ENCODE data around the gene LRBA.
"Not testable (repeated sequence)": the region's sequence is repeated elsewhere in the genome, so short reads cannot be mapped to it uniquely, and the experiment has no call there.

Gene LRBA

DNA sequence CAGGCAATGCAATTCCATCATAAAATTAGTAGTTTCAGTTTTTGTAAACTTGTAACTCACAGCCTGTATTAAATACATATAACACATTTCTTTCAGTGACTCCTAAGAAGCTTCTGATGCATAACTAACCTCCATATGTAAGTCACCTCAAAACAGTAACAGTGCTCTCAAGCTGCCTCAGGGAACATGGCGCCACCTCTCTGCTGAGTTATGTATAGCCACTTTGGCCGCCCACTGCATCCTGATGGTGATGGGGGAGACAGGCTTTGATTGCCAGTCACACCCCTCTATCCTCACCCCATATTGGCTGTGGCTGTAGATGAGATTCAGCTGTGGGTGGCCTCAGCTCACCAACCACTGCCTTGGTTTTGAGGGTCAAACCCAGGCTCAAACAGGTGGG, 54.3 kb downstream of the LRBA start:
- Histone ChIP-seq H3K9me3 (ENCODE audit: control insufficient read depth, insufficient read depth, low read length) (peaks cover 26% of the 10 kb centered on the region; the same call in 1 of the 2 replicates), H3F3A (ENCODE audit: control insufficient read depth, insufficient read depth) (0 out of 2 replicates have a peak, but pooled peaks cover 3% of the 10 kb centered on the region), H3K4me2 (ENCODE audit: low read length) (no peak overlapping the region), H3K4me1 (ENCODE audit: control insufficient read depth, low read length) (peaks cover 3% of the 10 kb centered on the region; the same call in 1 of the 2 replicates), H3K4me3 (ENCODE audit: low read length) (no peak overlapping the region), H3K9me2 (replicated peaks; ENCODE audit: control insufficient read depth, low read length) (no peaks in the 10 kb centered on the region), H3K27ac (ENCODE audit: low read depth, low read length) (no peak overlapping the region), H3K27me3 (ENCODE audit: control insufficient read depth, low read length) (no peaks in the 10 kb centered on the region), H3K36me3 (ENCODE audit: control insufficient read depth, low read length) (peaks cover 26% of the 10 kb centered on the region), H3K79me2 (ENCODE audit: control insufficient read depth, low read length) (peaks cover 56% of the 10 kb centered on the region), H4K20me1 (ENCODE audit: control insufficient read depth, insufficient read depth, low read depth, low read length) (no peaks in the 10 kb centered on the region)
- TF ChIP-seq, protein P1, sequence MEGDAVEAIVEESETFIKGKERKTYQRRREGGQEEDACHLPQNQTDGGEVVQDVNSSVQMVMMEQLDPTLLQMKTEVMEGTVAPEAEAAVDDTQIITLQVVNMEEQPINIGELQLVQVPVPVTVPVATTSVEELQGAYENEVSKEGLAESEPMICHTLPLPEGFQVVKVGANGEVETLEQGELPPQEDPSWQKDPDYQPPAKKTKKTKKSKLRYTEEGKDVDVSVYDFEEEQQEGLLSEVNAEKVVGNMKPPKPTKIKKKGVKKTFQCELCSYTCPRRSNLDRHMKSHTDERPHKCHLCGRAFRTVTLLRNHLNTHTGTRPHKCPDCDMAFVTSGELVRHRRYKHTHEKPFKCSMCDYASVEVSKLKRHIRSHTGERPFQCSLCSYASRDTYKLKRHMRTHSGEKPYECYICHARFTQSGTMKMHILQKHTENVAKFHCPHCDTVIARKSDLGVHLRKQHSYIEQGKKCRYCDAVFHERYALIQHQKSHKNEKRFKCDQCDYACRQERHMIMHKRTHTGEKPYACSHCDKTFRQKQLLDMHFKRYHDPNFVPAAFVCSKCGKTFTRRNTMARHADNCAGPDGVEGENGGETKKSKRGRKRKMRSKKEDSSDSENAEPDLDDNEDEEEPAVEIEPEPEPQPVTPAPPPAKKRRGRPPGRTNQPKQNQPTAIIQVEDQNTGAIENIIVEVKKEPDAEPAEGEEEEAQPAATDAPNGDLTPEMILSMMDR (IDR thresholded peaks at IDR 0.05; ENCODE audit: low read depth, low read length, poor library complexity, severe bottlenecking): peak; percentile 78
- TF ChIP-seq EZH2phosphoT487 (IDR thresholded peaks at IDR 0.05; ENCODE audit: borderline replicate concordance, low read length): no peak

DNA sequence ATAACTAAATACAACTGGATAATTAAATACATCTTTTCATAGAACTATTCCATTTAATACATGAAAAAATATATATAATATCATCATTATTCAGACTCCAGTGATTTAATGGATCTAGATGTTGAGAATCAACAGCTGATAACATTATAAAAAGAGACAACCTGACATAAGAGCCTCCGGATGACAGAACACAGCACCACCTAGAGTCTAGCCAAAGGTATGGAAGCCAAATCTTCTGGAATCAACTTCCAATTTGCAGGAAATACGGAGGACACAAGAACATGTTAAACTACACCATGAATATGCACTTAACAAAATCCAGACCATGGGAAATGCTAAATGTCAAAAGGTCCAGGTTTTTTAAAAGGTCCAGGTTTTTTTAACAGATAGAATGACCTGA, 55.0 kb downstream of the LRBA start:
- Histone ChIP-seq H3K9me3 (ENCODE audit: control insufficient read depth, insufficient read depth, low read length) (peaks cover 26% of the 10 kb centered on the region; the same call in 1 of the 2 replicates), H3K27me3 (ENCODE audit: control insufficient read depth, low read length) (no peaks in the 10 kb centered on the region), H3K4me1 (ENCODE audit: control insufficient read depth, low read length) (peaks cover 3% of the 10 kb centered on the region; the same call in 1 of the 2 replicates), H3K79me2 (ENCODE audit: control insufficient read depth, low read length) (peaks cover 56% of the 10 kb centered on the region), H3K36me3 (ENCODE audit: control insufficient read depth, low read length) (peaks cover 26% of the 10 kb centered on the region), H3K27ac (ENCODE audit: low read depth, low read length) (no peak overlapping the region), H4K20me1 (ENCODE audit: control insufficient read depth, insufficient read depth, low read depth, low read length) (no peaks in the 10 kb centered on the region), H3K4me3 (ENCODE audit: low read length) (no peak overlapping the region), H3K9me2 (replicated peaks; ENCODE audit: control insufficient read depth, low read length) (no peaks in the 10 kb centered on the region), H3K4me2 (ENCODE audit: low read length) (no peak overlapping the region), H3F3A (ENCODE audit: control insufficient read depth, insufficient read depth) (0 out of 2 replicates have a peak, but pooled peaks cover 3% of the 10 kb centered on the region)
- TF ChIP-seq EZH2phosphoT487 (IDR thresholded peaks at IDR 0.05; ENCODE audit: borderline replicate concordance, low read length): no peak
- TF ChIP-seq, protein P1 (IDR thresholded peaks at IDR 0.05; ENCODE audit: low read depth, low read length, poor library complexity, severe bottlenecking): no peak

DNA sequence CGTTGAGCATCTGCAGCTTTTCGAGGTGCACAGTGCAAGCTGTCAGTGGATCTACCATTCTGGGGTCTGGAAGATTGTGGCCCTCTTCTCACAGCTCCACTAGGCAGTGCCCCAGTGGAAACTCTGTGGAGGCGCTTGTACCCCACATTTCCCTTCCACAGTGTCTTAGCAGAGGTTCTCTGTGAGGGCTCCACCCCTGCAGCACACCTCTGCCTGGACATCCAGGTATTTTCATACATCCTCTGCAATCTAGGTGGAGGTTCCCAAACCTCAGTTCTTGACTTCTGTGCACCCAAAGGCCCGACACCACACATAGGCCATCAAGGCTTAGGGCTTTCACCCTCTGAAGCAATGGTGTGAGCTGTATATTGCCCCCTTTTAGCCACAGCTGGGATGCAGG, 57.1 kb downstream of the LRBA start:
- peaks cover 60% of the 10 kb centered on the region for H3K79me2 ChIP-seq (ENCODE audit: control insufficient read depth, low read length)
- H3K4me2 ChIP-seq (ENCODE audit: low read length): not testable (repeated sequence)

DNA sequence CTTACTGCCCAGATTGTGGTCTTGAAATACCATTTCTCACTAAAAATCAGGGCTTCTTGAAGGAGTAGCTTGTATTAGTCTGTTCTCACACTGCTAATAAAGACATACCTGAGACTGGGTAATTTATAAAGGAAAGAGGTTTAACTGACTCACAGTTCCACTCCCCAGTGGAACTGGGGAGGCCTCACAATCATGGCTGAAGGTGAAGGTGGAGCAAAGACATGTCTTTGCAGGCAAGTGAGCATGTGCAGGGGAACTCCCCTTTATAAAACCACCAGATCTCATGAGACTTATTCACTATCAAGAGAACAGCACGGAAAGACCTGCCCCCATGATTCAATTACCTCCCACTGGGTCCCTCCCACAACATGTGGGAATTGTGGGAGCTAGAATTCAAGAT, 58.0 kb downstream of the LRBA start:
- not testable (repeated sequence) for H3K27ac ChIP-seq (ENCODE audit: low read depth, low read length); H4K20me1 ChIP-seq (ENCODE audit: control insufficient read depth, insufficient read depth, low read depth, low read length); H3K4me1 ChIP-seq (ENCODE audit: control insufficient read depth, low read length); H3K4me2 ChIP-seq (ENCODE audit: low read length); H3K9me2 ChIP-seq (replicated peaks; ENCODE audit: control insufficient read depth, low read length); H3F3A ChIP-seq (ENCODE audit: control insufficient read depth, insufficient read depth); H3K4me3 ChIP-seq (ENCODE audit: low read length); H3K27me3 ChIP-seq (ENCODE audit: control insufficient read depth, low read length)
- Histone ChIP-seq H3K79me2 (ENCODE audit: control insufficient read depth, low read length) (peaks cover 65% of the 10 kb centered on the region), H3K9me3 (ENCODE audit: control insufficient read depth, insufficient read depth, low read length) (peaks cover 29% of the 10 kb centered on the region; the same call in 1 of the 2 replicates), H3K36me3 (ENCODE audit: control insufficient read depth, low read length) (peaks cover 26% of the 10 kb centered on the region)

More for the DNA sequence above, 57.1 kb downstream of the LRBA start:
- Histone ChIP-seq H3K36me3 (ENCODE audit: control insufficient read depth, low read length) (peaks cover 26% of the 10 kb centered on the region), H3K9me3 (ENCODE audit: control insufficient read depth, insufficient read depth, low read length) (peaks cover 29% of the 10 kb centered on the region; the same call in 1 of the 2 replicates)
- not testable (repeated sequence) for H3K27ac ChIP-seq (ENCODE audit: low read depth, low read length); H3F3A ChIP-seq (ENCODE audit: control insufficient read depth, insufficient read depth); H3K4me1 ChIP-seq (ENCODE audit: control insufficient read depth, low read length); H3K9me2 ChIP-seq (replicated peaks; ENCODE audit: control insufficient read depth, low read length); H3K27me3 ChIP-seq (ENCODE audit: control insufficient read depth, low read length); H4K20me1 ChIP-seq (ENCODE audit: control insufficient read depth, insufficient read depth, low read depth, low read length); H3K4me3 ChIP-seq (ENCODE audit: low read length)

DNA sequence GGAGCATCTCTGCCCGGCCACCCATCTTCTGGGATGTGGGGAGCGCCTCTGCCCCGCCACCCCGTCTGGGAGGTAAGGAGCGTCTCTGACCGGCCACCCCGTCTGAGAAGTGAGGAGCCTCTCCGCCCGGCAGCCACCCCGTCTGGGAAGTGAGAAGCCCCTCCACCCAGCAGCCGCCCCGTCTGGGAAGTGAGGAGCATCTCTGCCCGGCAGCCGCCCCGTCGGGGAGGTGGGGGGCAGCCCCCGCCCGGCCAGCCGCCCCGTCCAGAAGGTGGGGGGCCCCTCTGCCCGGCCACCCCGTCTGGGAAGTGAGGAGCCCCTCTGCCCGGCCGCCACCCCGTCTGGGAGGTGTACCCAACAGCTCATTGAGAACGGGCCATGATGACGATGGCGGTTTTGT, 61.2 kb downstream of the LRBA start:
- H3K27ac ChIP-seq (ENCODE audit: low read depth, low read length); H3K4me2 ChIP-seq (ENCODE audit: low read length); H3K4me3 ChIP-seq (ENCODE audit: low read length); H3F3A ChIP-seq (ENCODE audit: control insufficient read depth, insufficient read depth); H4K20me1 ChIP-seq (ENCODE audit: control insufficient read depth, insufficient read depth, low read depth, low read length); H3K27me3 ChIP-seq (ENCODE audit: control insufficient read depth, low read length); H3K9me2 ChIP-seq (replicated peaks; ENCODE audit: control insufficient read depth, low read length): not testable (repeated sequence)
- Histone ChIP-seq H3K79me2 (ENCODE audit: control insufficient read depth, low read length) (peaks cover 80% of the 10 kb centered on the region), H3K9me3 (ENCODE audit: control insufficient read depth, insufficient read depth, low read length) (peaks cover 25% of the 10 kb centered on the region; the same call in 1 of the 2 replicates), H3K36me3 (ENCODE audit: control insufficient read depth, low read length) (peaks cover 18% of the 10 kb centered on the region), H3K4me1 (ENCODE audit: control insufficient read depth, low read length) (peaks cover 18% of the 10 kb centered on the region)
